GM12878 (cell line): ENCODE measurements around the gene OCRL. TPM values are rescaled to one million over a fixed set of nuclear protein-coding genes. Genes with fewer than 3 reads are reported as not detected.

Experiments used
- ATF7 ChIP-seq: fragments of 450-650 bp; IDR thresholded peaks from 2 replicates; pipeline ENCODE4 v1.6.1; 2016; ENCODE audit warnings: low read depth, mild to moderate bottlenecking
- EED ChIP-seq: sonication (generic); IDR thresholded peaks from 2 replicates; pipeline ENCODE4 v1.6.1; 2016; ENCODE audit warnings: antibody characterized with exemption, low read depth
- EP300 ChIP-seq, 2 experiments: fragments of 150-350 bp in 1 of 2; IDR thresholded peaks; 2 replicates each; pipeline ENCODE4 v1.6.1; 2011 to 2012; ENCODE audit warnings: low read depth in 2 of 2, low read length in 2 of 2, borderline replicate concordance in 1 of 2, improper control_type of control experiment in 1 of 2, inconsistent platforms in 1 of 2; ENCODE audit not compliant: control insufficient read depth in 1 of 2
- GABPA ChIP-seq: IDR thresholded peaks from 2 replicates; pipeline ENCODE4 v1.6.1; 2014; ENCODE audit warnings: antibody characterized with exemption, low read depth, mild to moderate bottlenecking, inconsistent platforms
- GATAD2B ChIP-seq: fragments of 450-650 bp; conservative IDR thresholded peaks from 2 replicates; pipeline ENCODE4 v1.6.1; 2017; ENCODE audit warnings: low read depth, mild to moderate bottlenecking, moderate library complexity
- HCFC1 ChIP-seq: fragments of 150-350 bp; IDR thresholded peaks from 2 replicates; pipeline ENCODE4 v1.6.1; 2014; ENCODE audit warnings: low read length
- HDGF ChIP-seq: fragments of 450-650 bp; IDR thresholded peaks from 2 replicates; pipeline ENCODE4 v1.6.1; 2016; ENCODE audit warnings: antibody characterized with exemption
- IKZF1 ChIP-seq: fragments of 450-650 bp; conservative IDR thresholded peaks from 2 replicates; pipeline ENCODE4 v1.6.1; 2017; ENCODE audit warnings: antibody characterized with exemption, mild to moderate bottlenecking
- IKZF2 ChIP-seq, 2 experiments: fragments of 450-650 bp; IDR thresholded peaks; 2 replicates each; pipeline ENCODE4 v1.6.1; 2017; ENCODE audit warnings: mild to moderate bottlenecking in 2 of 2, moderate library complexity in 2 of 2
- IRF5 ChIP-seq: fragments of 450-650 bp; IDR thresholded peaks from 2 replicates; pipeline ENCODE4 v1.6.1; 2017; ENCODE audit warnings: borderline replicate concordance
- JUNB ChIP-seq: IDR thresholded peaks from 2 replicates; pipeline ENCODE4 v1.6.1; 2016; ENCODE audit warnings: antibody characterized with exemption, mild to moderate bottlenecking
- MTA2 ChIP-seq: fragments of 450-650 bp; IDR thresholded peaks from 2 replicates; pipeline ENCODE4 v1.6.1; 2016; ENCODE audit warnings: low read depth, mild to moderate bottlenecking, moderate library complexity
- MYB ChIP-seq: fragments of 150-350 bp; IDR thresholded peaks from 2 replicates; pipeline ENCODE4 v1.6.1; 2014; ENCODE audit warnings: mild to moderate bottlenecking, low read depth, low read length, borderline replicate concordance
- NBN ChIP-seq: fragments of 450-650 bp; IDR thresholded peaks from 2 replicates; pipeline ENCODE4 v1.6.1; 2016
- NR2C2 ChIP-seq: IDR thresholded peaks from 2 replicates; pipeline ENCODE4 v1.6.1; 2011; ENCODE audit warnings: borderline replicate concordance, low read depth; ENCODE audit not compliant: control insufficient read depth, insufficient read length
- PML ChIP-seq: IDR thresholded peaks from 2 replicates; pipeline ENCODE4 v1.6.1; 2012; ENCODE audit warnings: low read length, inconsistent platforms
- SMARCA5 ChIP-seq: fragments of 450-650 bp; IDR thresholded peaks from 2 replicates; pipeline ENCODE4 v1.6.1; 2017; ENCODE audit warnings: mild to moderate bottlenecking
- SPI1 ChIP-seq: IDR thresholded peaks from 2 replicates; pipeline ENCODE4 v1.6.1; 2011; ENCODE audit warnings: low read depth, mild to moderate bottlenecking, low read length, moderate library complexity, borderline replicate concordance; ENCODE audit not compliant: insufficient read depth
- SREBF2 ChIP-seq: IDR thresholded peaks from 2 replicates; pipeline ENCODE4 v1.6.1; 2012; ENCODE audit warnings: mild to moderate bottlenecking, low read length
- ZNF217 ChIP-seq: fragments of 450-650 bp; IDR thresholded peaks from 2 replicates; pipeline ENCODE4 v1.6.1; 2017; ENCODE audit warnings: antibody characterized with exemption, mild to moderate bottlenecking
- ZNF384 ChIP-seq: IDR thresholded peaks from 2 replicates; pipeline ENCODE4 v1.6.1; 2012; ENCODE audit warnings: low read depth, mild to moderate bottlenecking, low read length, improper control_type of control experiment, borderline replicate concordance
- polyA plus RNA-seq, 11 experiments: library from polyadenylated mRNA; depleted of rRNA in 4 of 11; unstranded in 6 of 11; stranded (reverse) in 5 of 11; fragments of >200 nt; fragmentation: Nextera tagmentation in 4 of 11; fragmentation: Illumina TruSeq in 1 of 11; extraction: Ambion mirVana in 4 of 11; extraction: Trizol in 1 of 11; gene quantifications; 1 replicate in 1 of 11; 2 replicates in 10 of 11; pipeline versions ENCODE4 v1.2.1 to v1.2.3, GENCODE V29; 2011 to 2016; ENCODE audit warnings: inconsistent platforms in 2 of 11, missing spikeins in 2 of 11, low read depth in 1 of 11
- total RNA-seq, 4 experiments: library from RNA; depleted of rRNA in 3 of 4; stranded (reverse); fragments of >200 nt in 3 of 4; fragmentation: Illumina TruSeq in 1 of 4; extraction: Trizol in 1 of 4; gene quantifications; 2 replicates each; pipeline versions ENCODE4 v1.2.1 to v1.2.3, GENCODE V29; 2013 to 2021
- TF ChIP-seq, protein P1 (sequence below): fragments of 450-650 bp; IDR thresholded peaks from 2 replicates; pipeline ENCODE4 v1.6.1; 2017; ENCODE audit warnings: mild to moderate bottlenecking, low read depth, inconsistent platforms; ENCODE audit not compliant: poor library complexity, severe bottlenecking
- TF ChIP-seq, protein P2 (sequence below): IDR thresholded peaks from 2 replicates; pipeline ENCODE4 v1.6.1; 2012; ENCODE audit warnings: low read depth, low read length, improper control_type of control experiment

OCRL gene
- total and polyA plus RNA-seq, 10 of the 15 experiments (the other 5 are each of a cell fraction or from before 2014, with no cell fraction given), result 0.53 to 4.4 (median 2.3) TPM

- TF ChIP-seq, protein P1, sequence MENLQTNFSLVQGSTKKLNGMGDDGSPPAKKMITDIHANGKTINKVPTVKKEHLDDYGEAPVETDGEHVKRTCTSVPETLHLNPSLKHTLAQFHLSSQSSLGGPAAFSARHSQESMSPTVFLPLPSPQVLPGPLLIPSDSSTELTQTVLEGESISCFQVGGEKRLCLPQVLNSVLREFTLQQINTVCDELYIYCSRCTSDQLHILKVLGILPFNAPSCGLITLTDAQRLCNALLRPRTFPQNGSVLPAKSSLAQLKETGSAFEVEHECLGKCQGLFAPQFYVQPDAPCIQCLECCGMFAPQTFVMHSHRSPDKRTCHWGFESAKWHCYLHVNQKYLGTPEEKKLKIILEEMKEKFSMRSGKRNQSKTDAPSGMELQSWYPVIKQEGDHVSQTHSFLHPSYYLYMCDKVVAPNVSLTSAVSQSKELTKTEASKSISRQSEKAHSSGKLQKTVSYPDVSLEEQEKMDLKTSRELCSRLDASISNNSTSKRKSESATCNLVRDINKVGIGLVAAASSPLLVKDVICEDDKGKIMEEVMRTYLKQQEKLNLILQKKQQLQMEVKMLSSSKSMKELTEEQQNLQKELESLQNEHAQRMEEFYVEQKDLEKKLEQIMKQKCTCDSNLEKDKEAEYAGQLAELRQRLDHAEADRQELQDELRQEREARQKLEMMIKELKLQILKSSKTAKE, result no peak
- TF ChIP-seq MYB (no peak), ZNF217 (no peak), SPI1 (peak; percentile 95), IKZF2 (IDR thresholded peaks at IDR 0.05) (peak; percentile 63 to 70; a peak in 2 of 4 replicates), HDGF (no peak), SREBF2 (no peak), HCFC1 (no peak), NBN (no peak), IRF5 (no peak), PML (no peak), JUNB (0 out of 2 replicates have a peak, but pooled peaks have one; percentile 9), MTA2 (peak; percentile 60; the same call in 1 of the 2 replicates), ZNF384 (peak; percentile 71; the same call in 1 of the 2 replicates), IKZF1 (peak; percentile 41; the same call in 1 of the 2 replicates), SMARCA5 (no peak), ATF7 (peak; percentile 67), EP300 (IDR thresholded peaks at IDR 0.05; ENCODE audit: borderline replicate concordance in 1 of 2, control insufficient read depth in 1 of 2, low read depth in 2 of 2, low read length in 2 of 2) (peak in 1 of 2 experiments; percentile 34; a peak in 2 of 4 replicates), EED (0 out of 2 replicates have a peak, but pooled peaks have one; percentile 19), NR2C2 (no peak), GABPA (0 out of 2 replicates have a peak, but pooled peaks have one; percentile 20), GATAD2B (no peak)
- TF ChIP-seq, protein P2, sequence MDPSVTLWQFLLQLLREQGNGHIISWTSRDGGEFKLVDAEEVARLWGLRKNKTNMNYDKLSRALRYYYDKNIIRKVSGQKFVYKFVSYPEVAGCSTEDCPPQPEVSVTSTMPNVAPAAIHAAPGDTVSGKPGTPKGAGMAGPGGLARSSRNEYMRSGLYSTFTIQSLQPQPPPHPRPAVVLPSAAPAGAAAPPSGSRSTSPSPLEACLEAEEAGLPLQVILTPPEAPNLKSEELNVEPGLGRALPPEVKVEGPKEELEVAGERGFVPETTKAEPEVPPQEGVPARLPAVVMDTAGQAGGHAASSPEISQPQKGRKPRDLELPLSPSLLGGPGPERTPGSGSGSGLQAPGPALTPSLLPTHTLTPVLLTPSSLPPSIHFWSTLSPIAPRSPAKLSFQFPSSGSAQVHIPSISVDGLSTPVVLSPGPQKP, result no peak
Measured at GRCh38 chrX:129553619-129554288, 13.7 kb downstream of the OCRL start (continued).
